ENCODE data around the gene PHLPP1. TPM values are rescaled to one million over a fixed set of nuclear protein-coding genes. Genes with fewer than 3 reads are reported as not detected.

The PHLPP1 gene
- total and polyA plus RNA-seq, 5 donors from 2014 or later: 0.27 to 20.3 (median 0.52) TPM

GRCh38 chr18:62987859-62988258 lies 272.5 kb downstream of the PHLPP1 start:
- Mint-ChIP-seq H3K9me3 (no peaks in the 10 kb centered on the region), H3K27me3 (peaks cover 4% of the 10 kb centered on the region), H3K4me1 (peaks cover 0 to 1% (median 0%) of the 10 kb centered on the region in 4 donors), H3K27ac (peak overlapping the region in 1 of 3 donors; percentile 39), H3K4me3 (no peak overlapping the region), H3K36me3 (no peaks in the 10 kb centered on the region)
- H3K4me3 ChIP-seq (ENCODE audit: low read depth, low read length): no peak overlapping the region
- H3K36me3 ChIP-seq (ENCODE audit: control insufficient read depth, insufficient read depth, low read length): no peaks in the 10 kb centered on the region
- DNase-seq (no peak), ATAC-seq (ENCODE audit: low read depth in 2 of 2) (no peak)
- peaks cover 2% of the 10 kb centered on the region for H3K27me3 ChIP-seq (ENCODE audit: control insufficient read depth, insufficient read depth, low read length)
- no peaks in the 10 kb centered on the region for H3K9me3 ChIP-seq (ENCODE audit: control insufficient read depth in 2 of 2, low read length in 2 of 2)
- no peak overlapping the region for H3K27ac ChIP-seq (ENCODE audit: insufficient read depth, low read length, poor library complexity, severe bottlenecking)
- H3K4me1 ChIP-seq (ENCODE audit: control insufficient read depth, insufficient read depth, low read length, poor library complexity, severe bottlenecking): no peaks in the 10 kb centered on the region

- H3K9me3 ChIP-seq (ENCODE audit: control insufficient read depth in 2 of 2, low read length in 2 of 2): no peaks in the 10 kb centered on the region
- no peaks in the 10 kb centered on the region for H3K36me3 ChIP-seq (ENCODE audit: control insufficient read depth, insufficient read depth, low read length)
- H3K27ac ChIP-seq (ENCODE audit: insufficient read depth, low read length, poor library complexity, severe bottlenecking): no peak overlapping the region
- H3K4me1 Mint-ChIP-seq: no peaks in the 10 kb centered on the region
- no peaks in the 10 kb centered on the region for H3K4me1 ChIP-seq (ENCODE audit: control insufficient read depth, insufficient read depth, low read length, poor library complexity, severe bottlenecking)
- ATAC-seq (ENCODE audit: low read depth in 2 of 2) (no peak), DNase-seq (no peak)
- no peaks in the 10 kb centered on the region for H3K36me3 Mint-ChIP-seq
- no peaks in the 10 kb centered on the region for H3K9me3 Mint-ChIP-seq
- H3K4me3 Mint-ChIP-seq: no peak overlapping the region
- H3K27ac Mint-ChIP-seq: no peak overlapping the region
- H3K27me3 Mint-ChIP-seq: peaks cover 4% of the 10 kb centered on the region
- H3K27me3 ChIP-seq (ENCODE audit: control insufficient read depth, insufficient read depth, low read length): peaks cover 2% of the 10 kb centered on the region
- no peak overlapping the region for H3K4me3 ChIP-seq (ENCODE audit: low read depth, low read length)
Observed at GRCh38 chr18:62988471-62988870, 273.1 kb downstream of the PHLPP1 start.

- no peak for DNase-seq
- Histone ChIP-seq H3K27ac (ENCODE audit: insufficient read depth, low read length, poor library complexity, severe bottlenecking) (no peak overlapping the region), H3K9me3 (ENCODE audit: control insufficient read depth in 2 of 2, low read length in 2 of 2) (no peaks in the 10 kb centered on the region), H3K4me3 (ENCODE audit: low read depth, low read length) (no peak overlapping the region), H3K27me3 (ENCODE audit: control insufficient read depth, insufficient read depth, low read length) (peaks cover 2% of the 10 kb centered on the region), H3K4me1 (ENCODE audit: control insufficient read depth, insufficient read depth, low read length, poor library complexity, severe bottlenecking) (no peaks in the 10 kb centered on the region), H3K36me3 (ENCODE audit: control insufficient read depth, insufficient read depth, low read length) (no peaks in the 10 kb centered on the region)
- Mint-ChIP-seq H3K4me1 (no peaks in the 10 kb centered on the region), H3K4me3 (no peak overlapping the region), H3K27me3 (peaks cover 4% of the 10 kb centered on the region), H3K27ac (no peak overlapping the region), H3K36me3 (no peaks in the 10 kb centered on the region), H3K9me3 (no peaks in the 10 kb centered on the region)
- no peak for ATAC-seq (ENCODE audit: low read depth in 2 of 2)
Observed at GRCh38 chr18:62989195-62989594, 273.9 kb downstream of the PHLPP1 start.

GRCh38 chr18:62990653-62991052 lies 275.3 kb downstream of the PHLPP1 start:
- Histone ChIP-seq H3K27ac (ENCODE audit: insufficient read depth, low read length, poor library complexity, severe bottlenecking) (no peak overlapping the region), H3K4me3 (ENCODE audit: low read depth, low read length) (no peak overlapping the region), H3K36me3 (ENCODE audit: control insufficient read depth, insufficient read depth, low read length) (no peaks in the 10 kb centered on the region), H3K9me3 (ENCODE audit: control insufficient read depth in 2 of 2, low read length in 2 of 2) (no peaks in the 10 kb centered on the region), H3K4me1 (ENCODE audit: control insufficient read depth, insufficient read depth, low read length, poor library complexity, severe bottlenecking) (no peaks in the 10 kb centered on the region), H3K27me3 (ENCODE audit: control insufficient read depth, insufficient read depth, low read length) (peaks cover 2% of the 10 kb centered on the region)
- H3K36me3 Mint-ChIP-seq: no peaks in the 10 kb centered on the region
- H3K4me3 Mint-ChIP-seq: no peak overlapping the region
- no peak for ATAC-seq (ENCODE audit: low read depth in 2 of 2)
- DNase-seq: no peak
- H3K4me1 Mint-ChIP-seq: no peaks in the 10 kb centered on the region
- H3K27ac Mint-ChIP-seq: no peak overlapping the region
- peaks cover 0 to 2% (median 0%) of the 10 kb centered on the region in 7 donors for H3K9me3 Mint-ChIP-seq
- peaks cover 4% of the 10 kb centered on the region for H3K27me3 Mint-ChIP-seq

- Histone ChIP-seq H3K27ac (ENCODE audit: insufficient read depth, low read length, poor library complexity, severe bottlenecking) (no peak overlapping the region), H3K36me3 (ENCODE audit: control insufficient read depth, insufficient read depth, low read length) (no peaks in the 10 kb centered on the region), H3K9me3 (ENCODE audit: control insufficient read depth in 2 of 2, low read length in 2 of 2) (no peaks in the 10 kb centered on the region), H3K27me3 (ENCODE audit: control insufficient read depth, insufficient read depth, low read length) (peaks cover 2% of the 10 kb centered on the region), H3K4me3 (ENCODE audit: low read depth, low read length) (no peak overlapping the region), H3K4me1 (ENCODE audit: control insufficient read depth, insufficient read depth, low read length, poor library complexity, severe bottlenecking) (no peaks in the 10 kb centered on the region)
- H3K4me3 Mint-ChIP-seq: no peak overlapping the region
- no peak for ATAC-seq (ENCODE audit: low read depth in 2 of 2)
- H3K9me3 Mint-ChIP-seq: peaks cover 0 to 2% (median 0%) of the 10 kb centered on the region in 7 donors
- peak overlapping the region in 1 of 3 donors; percentile 92 for H3K27ac Mint-ChIP-seq
- H3K36me3 Mint-ChIP-seq: no peaks in the 10 kb centered on the region
- no peaks in the 10 kb centered on the region for H3K4me1 Mint-ChIP-seq
- H3K27me3 Mint-ChIP-seq: peaks cover 4% of the 10 kb centered on the region
- DNase-seq: no peak
Observed at GRCh38 chr18:62991389-62991788, 276.0 kb downstream of the PHLPP1 start.

- peak overlapping the region in 2 of 3 donors; percentile 38 to 92 for H3K27ac Mint-ChIP-seq
- ATAC-seq (ENCODE audit: low read depth in 2 of 2): no peak
- Histone ChIP-seq H3K4me3 (ENCODE audit: low read depth, low read length) (no peak overlapping the region), H3K27ac (ENCODE audit: insufficient read depth, low read length, poor library complexity, severe bottlenecking) (no peak overlapping the region), H3K4me1 (ENCODE audit: control insufficient read depth, insufficient read depth, low read length, poor library complexity, severe bottlenecking) (no peaks in the 10 kb centered on the region), H3K27me3 (ENCODE audit: control insufficient read depth, insufficient read depth, low read length) (peaks cover 2% of the 10 kb centered on the region), H3K36me3 (ENCODE audit: control insufficient read depth, insufficient read depth, low read length) (no peaks in the 10 kb centered on the region), H3K9me3 (ENCODE audit: control insufficient read depth in 2 of 2, low read length in 2 of 2) (no peaks in the 10 kb centered on the region)
- no peak for DNase-seq
- H3K4me3 Mint-ChIP-seq: no peak overlapping the region
- no peaks in the 10 kb centered on the region for H3K4me1 Mint-ChIP-seq
- no peaks in the 10 kb centered on the region for H3K36me3 Mint-ChIP-seq
- H3K9me3 Mint-ChIP-seq: peaks cover 0 to 2% (median 0%) of the 10 kb centered on the region in 7 donors
- peaks cover 4% of the 10 kb centered on the region for H3K27me3 Mint-ChIP-seq
Observed at GRCh38 chr18:62991959-62992358, 276.6 kb downstream of the PHLPP1 start.

GRCh38 chr18:62992877-62993365 lies 277.6 kb downstream of the PHLPP1 start:
- no peaks in the 10 kb centered on the region for H3K36me3 ChIP-seq (ENCODE audit: control insufficient read depth, insufficient read depth, low read length)
- H3K36me3 Mint-ChIP-seq: no peaks in the 10 kb centered on the region
- H3K4me3 ChIP-seq (ENCODE audit: low read depth, low read length): no peak overlapping the region
- peaks cover 4% of the 10 kb centered on the region for H3K27me3 Mint-ChIP-seq
- H3K4me3 Mint-ChIP-seq: no peak overlapping the region
- H3K27ac Mint-ChIP-seq: no peak overlapping the region
- peaks cover 2% of the 10 kb centered on the region for H3K27me3 ChIP-seq (ENCODE audit: control insufficient read depth, insufficient read depth, low read length)
- H3K4me1 Mint-ChIP-seq: no peaks in the 10 kb centered on the region
- DNase-seq (no peak), ATAC-seq (ENCODE audit: low read depth in 2 of 2) (no peak)
- H3K9me3 Mint-ChIP-seq: peaks cover 0 to 2% (median 0%) of the 10 kb centered on the region in 7 donors
- H3K4me1 ChIP-seq (ENCODE audit: control insufficient read depth, insufficient read depth, low read length, poor library complexity, severe bottlenecking): no peaks in the 10 kb centered on the region
- H3K27ac ChIP-seq (ENCODE audit: insufficient read depth, low read length, poor library complexity, severe bottlenecking): no peak overlapping the region
- no peaks in the 10 kb centered on the region for H3K9me3 ChIP-seq (ENCODE audit: control insufficient read depth in 2 of 2, low read length in 2 of 2)

GRCh38 chr18:62996566-62996965 lies 281.2 kb downstream of the PHLPP1 start:
- H3K9me3 Mint-ChIP-seq: peaks cover 0 to 2% (median 0%) of the 10 kb centered on the region in 7 donors
- ATAC-seq (ENCODE audit: low read depth in 2 of 2): no peak
- no peaks in the 10 kb centered on the region for H3K36me3 ChIP-seq (ENCODE audit: control insufficient read depth, insufficient read depth, low read length)
- no peak overlapping the region for H3K27ac ChIP-seq (ENCODE audit: insufficient read depth, low read length, poor library complexity, severe bottlenecking)
- H3K4me1 ChIP-seq (ENCODE audit: control insufficient read depth, insufficient read depth, low read length, poor library complexity, severe bottlenecking): no peaks in the 10 kb centered on the region
- H3K27me3 ChIP-seq (ENCODE audit: control insufficient read depth, insufficient read depth, low read length): peaks cover 2% of the 10 kb centered on the region
- no peaks in the 10 kb centered on the region for H3K36me3 Mint-ChIP-seq
- no peak overlapping the region for H3K27ac Mint-ChIP-seq
- no peak overlapping the region for H3K4me3 ChIP-seq (ENCODE audit: low read depth, low read length)
- no peaks in the 10 kb centered on the region for H3K9me3 ChIP-seq (ENCODE audit: control insufficient read depth in 2 of 2, low read length in 2 of 2)
- no peak for DNase-seq
- peaks cover 9% of the 10 kb centered on the region for H3K27me3 Mint-ChIP-seq
- no peaks in the 10 kb centered on the region for H3K4me1 Mint-ChIP-seq
- no peak overlapping the region for H3K4me3 Mint-ChIP-seq
